DMS53 treated with DMSO at 0.1 percent for 48 hours (cell line): ENCODE data around the gene CTTNBP2.

Source experiments
- DNase-seq: peaks from one replicate; lab custom pipeline; 2025; ENCODE audit not compliant: unreplicated experiment; lab: John Stamatoyannopoulos, UW

The CTTNBP2 gene

DNA sequence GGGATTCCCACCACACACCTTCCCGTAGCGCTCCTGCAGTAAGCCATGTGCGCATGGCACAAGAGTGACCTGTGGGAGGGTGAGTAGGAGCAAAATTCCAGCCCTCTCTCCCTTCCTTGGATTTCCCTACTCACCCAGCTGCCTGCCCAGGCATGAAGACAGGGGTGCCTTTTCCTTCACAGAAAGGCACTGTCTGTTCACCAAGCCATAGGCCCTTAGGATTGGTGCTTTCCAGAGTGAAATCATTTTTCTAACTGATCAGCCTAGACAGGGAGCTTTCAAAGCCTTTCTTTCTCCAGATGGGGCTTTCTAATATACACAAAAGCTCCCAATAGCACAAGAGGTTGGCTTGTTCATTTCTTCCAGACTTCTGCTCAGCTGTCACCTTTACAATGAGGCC, 79.7 kb downstream of the CTTNBP2 start:
- no peak for DNase-seq

DNA sequence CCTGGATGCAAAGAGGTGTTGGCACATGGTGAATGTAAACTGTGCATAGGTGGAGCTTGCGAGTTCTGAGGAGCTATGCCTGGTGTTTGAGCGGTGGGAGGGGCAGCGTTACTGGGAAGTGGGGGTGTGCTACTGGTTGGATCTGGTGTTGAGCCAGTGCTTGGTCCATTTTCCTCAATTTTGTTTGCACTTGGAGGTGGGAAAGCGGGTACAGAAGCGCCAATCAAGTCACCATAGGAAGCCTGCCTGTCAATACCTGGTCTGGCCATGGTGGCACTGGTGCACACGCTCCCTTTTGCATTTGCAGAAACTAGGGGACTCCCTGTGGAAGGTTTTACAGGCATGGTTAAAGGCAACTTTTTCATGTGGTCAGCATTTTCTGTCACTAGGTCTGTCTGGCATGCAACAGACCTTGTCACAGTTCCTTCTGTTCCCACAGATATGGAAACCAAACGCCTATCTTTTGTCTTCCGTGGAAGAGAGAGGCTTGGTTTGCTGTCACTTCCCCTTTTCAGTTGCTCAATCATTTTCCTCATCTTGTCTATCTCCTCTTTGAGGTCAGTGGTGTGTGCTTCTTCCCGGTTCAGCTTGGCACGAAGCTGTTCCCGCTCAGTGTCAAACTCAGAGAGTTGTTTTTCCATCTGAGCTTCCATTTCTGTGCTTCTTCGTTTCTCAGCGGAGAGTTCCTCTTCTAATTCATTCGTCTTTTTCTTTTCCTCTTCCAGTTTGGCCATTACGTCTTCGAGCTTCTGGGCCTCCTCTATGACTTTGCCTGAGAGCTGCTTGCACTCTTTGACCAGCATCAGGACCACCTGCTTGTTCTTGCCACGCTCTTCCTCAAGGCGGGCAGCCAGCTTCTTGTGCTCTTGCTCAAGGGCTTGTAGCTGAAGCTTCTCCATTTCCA, 81.1 kb downstream of the CTTNBP2 start:
- no peak for DNase-seq

DNA sequence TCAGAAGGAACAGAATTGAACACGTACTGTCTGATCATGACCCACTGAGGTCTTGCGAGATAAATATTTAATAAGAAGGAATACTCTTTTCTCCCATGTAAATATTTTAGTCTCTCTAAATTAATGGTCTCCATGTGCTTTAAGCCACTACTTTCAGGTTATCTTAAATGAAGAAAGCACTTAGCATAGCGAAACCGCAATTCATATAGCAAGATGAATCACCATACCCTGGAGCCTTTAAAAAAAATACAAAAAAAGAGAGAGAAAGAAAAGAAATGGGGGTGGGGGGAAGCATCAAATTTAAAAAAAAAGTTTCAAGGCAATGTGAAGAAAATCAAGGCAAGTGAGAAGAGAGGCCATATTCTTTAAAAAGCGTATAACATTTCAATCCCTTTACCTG, 82.5 kb downstream of the CTTNBP2 start:
- no peak for DNase-seq

DNA sequence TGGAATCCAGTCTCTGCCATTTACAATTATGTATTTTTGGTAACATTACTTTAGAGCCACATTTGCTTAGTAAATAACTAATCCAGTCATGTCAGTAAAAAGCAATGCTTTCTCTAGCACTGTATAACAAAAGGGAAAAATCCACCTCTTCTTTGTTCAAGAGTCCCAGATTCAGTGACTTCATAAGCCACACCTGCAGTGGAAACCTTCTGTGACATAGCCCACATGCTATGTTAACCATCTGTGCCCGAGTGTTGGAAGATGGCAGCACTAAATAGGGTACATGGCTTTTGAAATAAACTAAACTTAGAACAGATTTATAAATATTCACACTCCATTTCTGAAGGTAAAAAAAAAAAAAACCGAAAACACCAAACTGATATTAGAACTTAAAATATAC, 83.0 kb downstream of the CTTNBP2 start:
- DNase-seq: no peak

DNA sequence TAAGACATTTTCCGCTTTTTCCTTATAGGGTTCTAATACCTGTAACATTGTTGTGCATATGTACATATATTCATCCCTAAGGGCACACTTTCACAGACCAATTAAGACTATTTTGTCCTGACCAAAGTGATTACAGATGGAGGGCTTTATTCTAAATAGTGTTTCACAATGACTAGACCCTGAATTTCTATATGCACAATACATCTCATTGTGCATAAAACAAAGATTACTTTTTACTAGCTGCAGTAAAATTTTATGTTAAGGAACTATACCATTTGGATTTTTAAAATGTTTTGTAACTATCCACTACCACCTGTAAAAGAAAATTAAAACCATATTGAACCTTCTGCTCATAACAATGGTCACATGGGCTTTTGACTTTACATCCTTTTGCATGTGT, 87.8 kb downstream of the CTTNBP2 start:
- no peak for DNase-seq

DNA sequence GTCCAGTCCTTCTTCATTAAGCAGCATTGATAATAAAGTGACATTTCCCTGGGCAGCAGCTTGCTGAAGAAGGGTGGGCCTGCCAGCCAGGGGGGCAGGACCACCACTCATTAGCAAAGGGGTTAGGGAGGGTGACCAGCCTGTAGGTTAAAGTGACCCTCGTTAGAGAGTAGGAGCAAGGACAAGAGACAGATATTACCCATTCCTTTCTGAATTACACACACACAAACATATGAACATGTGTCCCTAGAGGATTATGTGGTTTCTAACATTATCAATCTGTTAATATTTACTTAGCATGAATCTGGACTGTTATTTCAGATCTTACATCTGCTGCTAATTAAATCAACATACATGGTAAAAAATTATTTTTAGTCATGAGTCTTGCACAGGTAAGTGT, 88.9 kb downstream of the CTTNBP2 start:
- DNase-seq: no peak

DNA sequence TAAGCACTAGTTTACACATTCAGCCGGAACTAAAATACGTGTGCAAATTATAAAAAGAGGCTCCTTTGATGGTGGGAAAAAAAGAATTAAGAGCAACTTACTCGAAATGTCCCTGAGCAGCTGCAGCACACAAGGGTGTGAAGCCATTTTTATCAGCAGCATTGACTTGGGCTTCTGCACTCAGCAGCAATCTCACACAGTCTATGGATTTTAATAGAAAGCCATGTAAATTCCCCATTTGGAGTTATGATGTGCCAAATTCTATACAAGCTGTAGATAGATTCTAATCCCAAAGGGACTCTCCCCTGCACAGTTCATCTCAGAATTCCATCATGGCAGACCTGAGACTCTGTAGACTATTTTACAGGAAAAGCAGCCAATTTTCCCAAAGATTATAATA, 90.5 kb downstream of the CTTNBP2 start:
- no peak for DNase-seq

DNA sequence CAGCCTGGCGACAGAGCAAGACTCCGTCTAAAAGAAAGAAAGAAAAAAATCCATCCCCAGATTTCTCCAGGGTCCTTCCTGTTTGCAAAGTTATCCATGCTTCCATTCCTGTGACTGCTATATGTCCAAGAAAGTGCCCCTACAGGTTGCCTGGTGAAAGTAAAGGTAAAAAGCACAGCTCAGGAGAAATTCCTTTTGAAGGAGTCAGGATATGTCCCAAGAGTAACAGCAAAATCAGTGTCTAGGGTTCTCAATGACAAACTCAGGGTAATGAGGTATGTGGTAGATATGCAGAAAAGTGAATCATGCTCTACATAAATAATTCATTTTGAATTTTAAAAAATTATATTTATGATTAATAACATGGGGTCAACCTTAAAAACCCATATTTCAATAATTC, 91.5 kb downstream of the CTTNBP2 start:
- no peak for DNase-seq

DNA sequence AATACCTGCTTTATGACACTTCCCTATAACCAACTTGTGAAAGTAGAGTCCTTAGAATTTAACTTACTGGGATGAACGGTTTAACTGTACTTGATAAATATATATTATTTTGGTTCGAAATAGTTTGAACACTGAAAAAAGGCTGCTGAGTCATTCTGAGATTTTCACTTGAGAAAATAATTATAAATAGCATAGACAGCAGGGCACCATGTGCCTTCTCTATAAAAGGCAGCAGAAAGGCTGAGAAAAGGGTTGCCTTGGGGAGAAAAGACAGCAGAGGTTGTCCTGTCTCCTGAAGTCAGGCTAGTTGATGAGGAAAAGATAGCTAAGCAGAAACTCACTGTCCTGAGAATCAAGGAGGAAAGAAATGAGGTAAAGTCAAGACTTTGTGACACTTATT, 92.4 kb downstream of the CTTNBP2 start:
- DNase-seq: no peak

DNA sequence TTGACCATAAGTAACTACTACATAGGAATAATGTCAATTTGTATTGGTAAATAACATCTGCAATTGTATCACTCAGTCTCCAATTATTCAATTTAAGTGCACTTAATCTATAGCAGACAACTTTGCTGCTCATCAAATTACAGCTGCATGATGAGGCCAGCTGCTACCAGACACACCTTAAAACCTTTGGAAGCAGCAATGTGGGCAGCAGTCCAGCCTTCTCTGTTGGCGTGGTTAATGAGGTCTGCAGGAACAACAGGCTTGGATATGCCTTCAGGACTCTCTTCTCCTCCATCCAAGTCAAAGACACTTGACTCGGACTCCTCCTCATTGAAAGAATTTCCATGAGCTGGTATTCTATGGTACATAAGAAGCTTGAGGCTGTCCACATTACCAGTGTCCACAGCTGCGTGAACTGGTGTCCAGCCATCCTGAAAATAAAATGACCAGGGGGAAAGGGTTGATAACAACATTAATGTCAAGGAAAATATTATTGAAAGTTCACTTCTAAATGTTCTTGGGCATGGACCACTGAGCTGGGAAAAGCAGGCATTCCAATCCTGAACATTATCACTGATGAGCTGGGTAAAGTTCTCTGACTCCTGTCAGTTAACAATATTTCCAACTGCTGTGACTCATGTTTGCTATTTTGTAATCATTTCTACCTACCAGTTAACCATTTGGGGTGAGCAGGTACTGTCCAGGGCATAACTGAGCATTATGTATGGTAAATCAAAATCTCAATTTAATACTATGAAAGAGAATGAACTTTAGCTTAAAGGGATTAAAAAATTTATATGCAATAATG, 95.7 kb downstream of the CTTNBP2 start:
- no peak for DNase-seq

DNA sequence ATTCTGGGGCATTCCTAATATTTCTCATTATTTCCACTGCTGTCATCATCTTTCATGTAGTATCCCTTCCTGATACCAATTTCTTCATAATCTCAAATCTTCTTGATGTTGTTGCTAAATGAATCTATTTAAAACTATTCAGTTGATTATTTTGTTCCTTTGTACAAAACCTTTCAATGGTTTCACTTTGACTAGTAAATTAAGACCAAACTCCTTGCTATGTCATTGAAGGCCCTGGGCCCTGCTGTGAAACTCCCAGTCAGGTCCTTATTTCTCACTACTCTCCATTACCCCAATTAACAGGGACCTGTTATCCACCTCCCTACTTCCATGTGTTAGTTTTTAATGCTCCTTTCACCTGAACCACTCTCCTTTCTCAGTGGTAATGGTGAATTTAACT, 97.0 kb downstream of the CTTNBP2 start:
- no peak for DNase-seq

DNA sequence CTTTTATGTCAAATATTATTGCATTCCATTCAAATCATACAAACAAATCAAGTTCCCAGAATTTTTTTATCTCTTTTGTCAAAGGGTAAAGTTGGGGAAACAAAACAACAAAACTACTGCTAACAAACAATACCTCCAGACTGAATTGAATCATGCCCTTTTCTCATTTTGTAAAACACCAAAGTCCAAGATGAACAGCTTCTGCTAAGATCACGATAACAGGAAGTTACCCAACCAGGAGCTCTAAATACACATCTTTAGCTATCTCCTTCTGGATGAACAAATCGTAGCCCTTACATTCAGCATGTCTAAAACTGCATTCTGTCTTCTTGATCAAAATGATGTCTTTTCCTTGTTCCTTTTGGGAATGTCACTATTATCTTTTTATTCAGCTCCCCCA, 97.4 kb downstream of the CTTNBP2 start:
- no peak for DNase-seq

DNA sequence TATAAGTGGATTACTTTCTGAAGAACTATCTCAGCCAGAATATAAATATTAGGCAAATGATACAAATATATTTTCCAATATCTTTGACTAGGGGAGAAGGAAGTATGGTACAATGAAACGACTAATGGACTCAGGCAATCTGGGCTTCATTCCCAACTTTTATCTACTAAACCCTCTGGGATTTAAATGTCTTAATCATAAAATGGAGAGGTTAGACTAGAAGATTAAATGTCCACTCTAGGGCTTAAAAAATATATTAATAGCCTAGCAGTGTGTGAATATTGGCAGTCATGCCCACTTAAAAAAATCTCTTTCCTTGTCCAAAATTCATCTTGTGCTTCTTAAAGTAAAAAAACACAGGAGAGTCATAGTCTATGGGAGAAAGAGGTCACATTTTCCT, 98.3 kb downstream of the CTTNBP2 start:
- DNase-seq: no peak

DNA sequence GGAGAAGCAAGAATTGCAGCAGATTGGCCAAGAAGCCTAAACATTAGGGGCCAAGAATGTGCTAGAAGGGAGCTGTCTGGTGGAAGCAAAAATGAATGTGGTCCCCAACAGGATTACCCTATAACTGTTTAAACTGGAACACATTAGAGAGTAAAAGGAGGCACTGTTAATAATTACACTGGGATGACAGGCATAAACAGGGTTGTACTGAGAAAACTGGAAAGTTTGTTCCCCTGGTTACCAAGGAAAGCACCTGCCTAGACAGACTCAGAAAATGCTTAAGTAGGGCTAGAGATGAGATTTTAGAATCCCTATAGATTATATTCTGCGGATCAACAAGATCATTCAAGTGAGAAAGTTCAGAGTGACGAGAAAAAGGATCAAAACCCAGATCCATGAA, 100.8 kb downstream of the CTTNBP2 start:
- no peak for DNase-seq

DNA sequence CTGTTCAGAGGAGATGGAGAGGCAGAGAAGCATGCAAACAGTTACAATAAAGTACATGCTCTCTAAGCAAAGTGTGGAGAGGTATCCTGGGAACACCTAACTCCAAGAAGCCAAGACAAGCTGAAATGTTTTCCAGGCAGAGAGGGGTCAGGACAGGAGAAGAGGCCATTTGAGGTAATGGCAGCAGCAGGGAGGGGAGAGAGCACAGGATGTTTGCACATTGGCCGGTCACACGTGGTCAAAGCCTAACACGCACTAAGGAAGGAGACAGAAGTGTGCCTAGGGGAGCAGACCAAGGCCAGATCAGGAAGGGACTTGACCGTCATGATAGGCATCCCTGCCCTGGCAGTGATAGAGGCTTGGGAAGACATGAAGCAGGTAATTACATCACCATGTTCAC, 101.5 kb downstream of the CTTNBP2 start:
- DNase-seq: no peak

DNA sequence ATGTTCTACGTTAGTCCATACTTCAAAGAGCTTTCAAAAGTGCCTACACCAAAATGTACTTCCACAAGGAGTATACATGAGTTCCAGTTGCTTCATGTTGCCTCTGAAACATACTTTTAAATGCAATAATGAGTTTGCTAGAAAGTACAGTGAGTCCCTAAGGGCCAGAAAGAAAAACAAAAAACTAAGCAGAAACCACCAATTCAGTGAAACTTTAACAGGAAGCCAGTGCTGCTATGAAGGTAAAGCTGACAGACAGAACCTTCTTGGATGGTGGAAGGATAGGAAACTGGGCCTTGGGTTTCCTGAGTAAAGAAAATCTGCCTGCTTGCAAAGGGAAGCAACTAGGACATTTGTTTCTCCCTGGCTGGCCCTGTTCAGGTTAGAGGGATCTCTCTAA, 104.2 kb downstream of the CTTNBP2 start:
- no peak for DNase-seq

DNA sequence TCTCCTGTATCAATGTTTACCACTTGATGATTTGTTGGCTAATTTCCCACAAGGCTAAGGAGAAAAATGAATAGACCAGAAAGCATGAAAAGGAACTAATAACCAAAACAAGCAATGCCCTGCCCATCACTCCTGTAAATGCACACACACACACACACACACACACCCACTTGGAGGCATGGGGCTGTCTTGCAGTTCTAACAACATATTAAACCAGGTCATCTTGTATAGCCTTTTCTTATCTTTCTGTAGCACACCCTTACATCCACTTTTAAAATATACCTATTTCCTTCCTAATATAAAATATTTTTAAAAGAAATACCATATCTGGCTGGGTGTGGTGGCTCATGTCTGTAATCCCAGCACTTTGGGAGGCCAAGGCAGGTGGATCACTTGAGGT, 105.3 kb downstream of the CTTNBP2 start:
- no peak for DNase-seq

DNA sequence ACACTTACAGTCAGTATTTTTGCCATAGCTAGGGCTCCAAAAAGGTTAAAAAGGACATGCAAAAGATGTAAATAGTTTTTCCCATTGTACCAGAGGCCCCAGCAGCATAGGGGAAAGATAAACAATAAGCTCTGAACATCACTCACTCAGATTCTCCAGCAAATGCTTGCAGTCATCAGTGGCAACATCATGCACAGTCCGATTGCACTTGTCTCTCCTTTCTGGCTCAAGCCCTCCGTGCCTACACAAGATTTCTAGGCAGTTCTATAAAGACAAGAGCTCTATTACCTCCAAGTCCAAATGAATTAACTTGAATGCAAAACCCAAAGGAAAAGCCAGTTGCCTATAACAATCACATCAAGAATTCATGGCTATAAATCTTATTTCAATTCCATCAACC, 106.3 kb downstream of the CTTNBP2 start:
- no peak for DNase-seq

DNA sequence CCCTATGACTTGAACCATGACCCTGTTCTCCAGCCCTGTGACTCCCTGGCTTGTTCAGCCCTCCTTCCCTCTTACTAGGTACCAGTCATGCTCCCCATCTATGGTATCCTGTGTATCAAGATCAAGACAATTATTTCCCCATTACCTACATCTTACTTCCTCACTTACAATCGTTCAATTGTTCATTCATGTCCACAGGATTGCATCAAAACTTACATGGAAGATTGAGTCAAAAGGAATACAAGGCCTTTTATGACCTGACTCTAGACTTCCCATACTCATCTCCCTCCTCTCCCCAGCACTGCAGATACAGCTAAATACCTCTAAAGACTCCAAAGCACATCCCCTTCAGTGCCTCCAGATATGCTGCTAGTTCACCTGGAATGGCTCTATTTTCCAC, 109.2 kb downstream of the CTTNBP2 start:
- no peak for DNase-seq

DNA sequence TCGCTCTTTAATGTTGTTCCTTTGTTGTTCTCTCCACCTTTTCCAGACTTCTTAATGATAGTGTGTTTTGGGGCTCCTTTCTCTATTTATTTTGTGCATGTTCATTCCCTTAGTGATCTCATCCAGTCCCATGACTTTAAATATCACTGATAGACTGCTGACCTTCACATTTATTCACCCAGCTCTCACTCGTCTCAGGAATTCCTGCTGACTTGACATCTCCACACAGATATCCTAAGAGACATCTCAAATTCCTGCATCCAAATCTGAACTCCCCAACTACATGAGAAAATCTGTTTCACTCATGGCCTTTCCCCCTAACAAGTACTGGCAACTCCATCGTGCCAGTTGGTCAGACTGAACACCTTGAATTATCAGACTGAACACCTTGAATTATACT, 111.2 kb downstream of the CTTNBP2 start:
- no peak for DNase-seq

DNA sequence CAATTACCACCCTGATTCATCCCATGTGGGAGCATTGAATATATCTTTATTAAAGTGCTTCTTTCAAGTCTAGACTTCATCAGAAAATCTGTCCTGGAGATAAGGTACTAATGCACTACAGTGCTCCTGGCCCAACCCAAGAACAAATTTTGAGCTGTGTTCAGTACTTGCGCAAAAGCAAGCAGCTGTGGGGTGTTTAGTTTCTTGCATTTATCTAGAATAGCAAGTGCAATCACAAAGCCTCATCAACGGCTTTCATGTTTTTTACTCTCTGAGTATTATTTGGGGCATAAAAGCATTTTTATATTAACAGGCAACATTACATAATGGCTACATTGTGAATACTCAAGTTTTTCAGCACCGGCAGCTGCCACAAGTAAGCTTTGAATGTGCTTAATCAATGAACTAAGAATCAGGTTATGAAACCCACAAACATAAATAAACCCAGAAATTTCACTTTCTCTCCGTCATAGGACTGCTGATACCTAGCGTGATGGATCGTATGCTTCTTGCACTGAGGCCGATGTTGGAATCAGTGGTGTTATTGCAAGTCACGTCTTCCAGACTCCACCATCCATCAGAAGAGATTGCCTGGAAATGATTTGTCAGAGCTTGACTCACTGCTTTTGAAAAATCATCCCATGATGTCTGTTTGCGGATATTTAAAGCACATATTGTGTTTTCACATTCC, 113.1 kb downstream of the CTTNBP2 start:
- no peak for DNase-seq

DNA sequence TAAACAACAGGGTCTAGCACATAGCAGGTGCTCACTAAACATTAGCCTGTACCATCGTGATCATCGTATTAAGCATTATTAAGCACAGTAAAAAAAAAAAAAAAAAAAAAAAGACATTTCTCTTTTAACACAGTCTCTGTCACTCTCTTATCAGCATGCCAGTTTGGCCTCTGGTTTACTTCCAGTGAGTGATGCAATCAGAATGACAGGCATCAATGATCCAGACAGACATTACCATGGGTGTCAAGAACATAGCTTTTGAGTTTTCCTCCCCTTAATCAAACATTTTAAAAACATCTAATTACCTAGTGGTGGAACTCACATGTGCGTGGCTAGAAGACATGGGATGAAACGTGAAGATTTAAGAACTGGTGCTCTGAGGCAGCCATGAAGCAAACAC, 115.8 kb downstream of the CTTNBP2 start:
- no peak for DNase-seq
